NK-92 treated with Interleukin-12 subunit alpha and Interleukin-12 subunit beta, amount 100 ng/mL, for 24 hours (cell line): ENCODE results near the gene SLC2A9.

Experiments used
- DNase-seq: peaks from one replicate; lab custom pipeline; 2025; lab: John Stamatoyannopoulos, UW

Gene SLC2A9

DNA sequence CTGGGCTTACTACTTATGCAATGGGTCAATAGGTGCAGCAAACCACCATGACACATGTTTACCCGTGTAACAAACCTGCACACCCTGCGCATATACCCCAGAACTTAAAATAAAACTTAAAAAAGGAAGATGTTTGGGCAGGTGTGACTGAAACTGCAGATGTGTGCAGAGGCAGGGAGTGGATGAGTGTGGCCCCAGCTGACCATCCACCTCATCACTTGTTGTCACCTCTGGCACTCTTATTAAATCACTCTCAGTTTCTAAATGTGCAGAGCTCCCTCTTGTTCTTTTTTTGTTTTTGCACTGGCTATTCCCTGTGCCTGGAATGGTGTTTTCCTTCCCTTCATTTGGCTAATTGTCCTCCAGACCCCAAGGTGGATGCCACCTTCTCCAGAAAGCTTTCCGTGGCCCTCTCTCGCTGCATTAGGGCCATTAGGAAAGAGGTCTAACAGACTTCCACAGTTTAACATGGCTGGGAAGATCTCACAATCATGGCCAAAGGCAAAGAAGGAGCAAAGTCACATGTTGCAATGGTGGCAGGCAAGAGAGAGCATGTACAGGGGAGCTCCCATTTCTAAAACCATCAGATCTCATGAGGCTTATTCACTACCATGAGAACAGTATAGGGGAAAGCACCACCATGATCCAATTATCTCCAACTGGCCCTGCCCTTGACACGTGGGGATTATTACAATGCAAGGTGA lies 58.5 kb downstream of the SLC2A9 start:
- no peak for DNase-seq

DNA sequence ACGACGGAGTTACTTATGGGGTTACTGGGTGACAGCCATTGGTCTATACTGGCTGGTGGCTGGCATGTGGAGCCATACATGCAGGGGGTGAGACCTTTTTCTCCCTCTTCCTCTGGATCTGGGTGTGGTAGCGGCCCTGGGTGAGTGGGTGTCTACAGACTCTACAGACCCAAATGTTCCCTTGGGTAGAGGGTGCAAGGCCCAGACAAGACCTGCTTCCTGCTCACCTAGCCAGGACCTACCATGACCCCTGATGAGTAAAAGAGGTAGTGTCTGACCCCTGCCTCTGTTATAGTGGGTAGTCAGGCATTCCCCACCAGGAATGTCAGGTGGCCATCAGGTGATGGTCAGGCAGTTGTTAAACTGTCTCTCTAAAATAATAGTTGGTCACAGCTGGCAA lies 66.8 kb downstream of the SLC2A9 start:
- DNase-seq, result no peak

DNA sequence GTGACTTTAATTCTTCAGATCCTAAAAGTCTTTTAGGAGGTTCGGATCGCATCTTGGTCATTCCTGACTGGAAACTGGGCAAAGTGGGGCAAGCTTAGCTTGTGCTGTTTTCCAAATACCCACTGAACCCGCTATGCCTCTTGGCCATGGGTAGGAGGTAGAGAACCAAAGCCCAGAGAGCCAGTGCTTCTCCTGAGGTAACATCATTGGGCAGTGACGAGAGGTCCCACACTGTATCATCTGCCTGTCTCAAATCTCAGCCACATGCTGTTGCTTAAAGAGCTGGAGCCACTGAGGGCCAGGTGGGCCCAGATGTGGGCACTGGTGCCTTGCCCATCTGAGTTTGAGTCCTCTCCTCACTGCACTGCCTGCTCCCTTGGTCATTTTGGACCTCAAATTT lies 68.2 kb downstream of the SLC2A9 start:
- no peak for DNase-seq

DNA sequence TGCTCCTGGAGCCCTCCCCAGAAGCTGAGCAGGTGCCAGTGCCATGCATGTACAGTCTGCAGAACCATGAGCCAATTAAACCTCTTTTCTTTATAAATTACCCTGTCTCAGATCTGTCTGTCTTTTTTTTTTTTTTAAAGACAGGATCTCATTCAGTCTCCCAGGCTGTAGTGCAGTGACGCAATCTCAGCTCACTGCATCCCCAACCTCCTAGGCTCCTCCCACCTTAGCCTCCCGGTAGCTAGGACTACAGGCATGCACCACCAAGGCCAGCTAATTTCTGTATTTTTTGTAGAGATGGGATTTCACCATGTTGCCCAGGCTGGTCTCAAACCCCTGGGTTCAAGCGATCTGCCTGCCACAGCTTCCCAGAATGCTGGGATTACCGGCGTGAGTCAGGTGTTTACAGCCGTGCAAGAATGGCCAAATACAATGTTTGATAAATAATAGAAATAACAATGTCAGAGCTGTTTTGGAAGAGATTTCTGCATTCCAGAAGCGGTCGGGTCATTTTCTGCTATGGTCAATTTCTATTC lies 68.8 kb downstream of the SLC2A9 start:
- DNase-seq, result no peak

DNA sequence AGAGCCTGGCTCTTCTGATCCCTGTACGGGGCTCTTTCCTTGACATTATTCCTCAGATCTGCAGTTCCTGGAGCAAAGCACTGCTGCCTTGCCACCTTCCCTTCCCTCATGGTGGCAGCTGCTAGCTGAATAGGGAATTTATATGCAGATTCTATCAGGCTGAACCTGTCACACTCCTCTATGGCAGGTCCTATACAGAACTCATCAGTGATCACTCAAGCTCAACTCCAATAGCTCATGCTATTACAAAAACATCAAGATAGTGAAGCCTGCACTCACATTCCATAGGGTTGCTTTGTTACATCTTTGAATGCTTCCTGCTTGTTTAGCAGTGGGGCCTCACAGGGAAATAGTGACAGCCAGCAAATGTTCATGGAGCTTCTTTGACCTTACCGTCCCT lies 71.7 kb downstream of the SLC2A9 start:
- no peak for DNase-seq

DNA sequence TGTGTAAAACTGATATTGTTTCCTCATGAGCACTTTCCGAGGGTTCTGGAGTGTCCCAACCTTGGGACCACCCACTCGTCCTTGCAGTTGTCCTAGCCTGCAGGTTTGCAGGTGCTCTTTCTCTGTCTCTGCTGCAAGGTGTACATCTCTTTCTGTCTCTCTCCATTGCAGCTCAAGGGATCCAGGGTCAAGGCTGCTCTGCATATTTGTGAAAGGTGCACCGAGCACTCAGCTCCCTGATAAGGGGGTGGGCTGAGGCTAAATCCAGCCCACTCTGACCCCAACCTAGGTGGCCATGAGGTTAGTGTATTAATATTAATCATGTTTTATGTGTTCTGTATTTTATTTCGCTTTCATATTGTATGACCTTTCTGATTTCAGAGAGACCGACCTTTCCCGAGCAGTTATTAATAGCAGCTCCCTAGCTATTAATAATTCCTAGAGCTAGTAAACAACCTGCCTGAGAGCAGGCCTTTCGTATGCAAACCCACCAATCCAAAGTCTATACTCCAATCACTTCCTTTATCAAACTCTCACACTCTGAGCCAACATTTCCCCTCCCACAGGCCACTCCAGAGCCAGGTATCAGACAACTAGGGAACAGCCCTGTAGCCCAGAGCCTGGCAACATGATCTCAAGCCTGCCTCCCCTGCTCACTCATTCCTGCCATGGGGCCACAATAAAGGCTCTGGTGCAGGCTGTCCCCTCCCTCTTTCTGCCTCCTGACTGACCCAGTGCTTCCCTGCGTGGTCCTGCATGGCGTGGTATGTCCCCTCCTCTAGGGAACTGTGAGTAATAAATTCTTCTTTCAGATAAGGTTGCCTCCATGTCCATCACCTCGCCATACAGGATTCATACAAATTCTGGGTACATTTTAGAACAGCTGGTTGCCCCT lies 73.9 kb downstream of the SLC2A9 start:
- no peak for DNase-seq

DNA sequence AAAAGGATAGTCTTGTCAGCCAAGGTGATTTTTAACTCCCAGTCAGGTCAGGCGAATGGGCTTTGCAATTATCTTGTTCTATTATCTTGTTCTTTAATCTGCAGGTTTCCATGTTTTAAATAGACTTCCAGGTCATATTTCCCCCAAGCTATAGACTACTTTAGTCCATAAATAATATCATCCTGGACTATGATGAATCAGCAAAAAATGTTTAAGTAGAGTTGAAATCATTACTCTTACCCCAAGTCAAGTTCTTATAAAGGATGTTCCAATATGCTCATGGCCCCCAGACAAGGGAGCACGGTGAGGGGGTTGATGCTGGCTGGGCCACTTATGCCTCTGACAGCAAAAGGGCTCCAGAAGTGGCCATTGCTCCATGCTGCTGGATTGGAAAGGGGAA lies 75.1 kb downstream of the SLC2A9 start:
- DNase-seq, result no peak

DNA sequence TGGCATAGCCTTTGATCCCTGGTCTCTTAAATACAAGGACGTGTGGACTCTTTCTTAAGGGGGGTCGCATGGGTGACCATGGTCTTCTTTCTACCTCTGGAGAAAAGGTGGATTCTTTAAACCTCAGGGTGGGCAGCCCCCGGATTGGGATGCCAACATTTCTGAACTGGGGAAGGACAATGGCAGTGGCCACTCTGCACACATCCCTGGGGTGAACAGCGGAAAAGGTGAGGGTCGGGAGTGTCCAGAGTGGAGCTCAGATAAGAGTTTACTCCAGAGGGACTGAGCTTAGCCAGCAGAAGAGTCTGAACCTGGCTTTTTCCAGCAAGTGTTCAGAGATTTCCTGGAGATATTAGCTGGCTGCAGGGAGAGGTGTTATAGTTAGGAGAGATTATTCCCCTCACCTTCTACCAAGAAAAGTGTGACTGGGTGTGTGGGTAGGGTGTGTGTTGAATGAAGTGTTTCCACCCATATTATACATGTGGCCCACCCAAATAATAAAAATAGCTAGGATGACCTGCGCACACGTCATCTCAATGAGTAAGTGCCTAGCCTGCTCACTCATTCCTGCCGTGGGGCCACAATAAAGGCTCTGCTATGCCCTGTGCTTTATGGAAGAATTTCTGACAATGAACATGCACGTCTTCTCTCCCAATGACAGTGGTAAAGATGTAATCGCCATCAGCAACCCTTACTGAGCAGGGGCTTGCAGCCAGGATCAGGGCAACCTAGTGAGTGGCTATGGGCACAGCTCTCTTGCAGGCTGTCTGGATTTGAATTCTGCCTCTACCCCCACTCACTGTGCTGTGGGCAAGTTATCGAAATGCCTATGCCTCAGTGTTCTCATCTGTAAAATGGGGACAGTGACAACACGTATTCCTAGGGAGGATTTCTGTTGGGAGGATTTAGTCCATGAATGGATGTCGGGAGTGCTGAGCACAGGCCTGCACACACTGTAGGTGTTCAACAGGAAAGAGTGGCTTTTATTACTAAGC lies 76.6 kb downstream of the SLC2A9 start:
- DNase-seq, result no peak

DNA sequence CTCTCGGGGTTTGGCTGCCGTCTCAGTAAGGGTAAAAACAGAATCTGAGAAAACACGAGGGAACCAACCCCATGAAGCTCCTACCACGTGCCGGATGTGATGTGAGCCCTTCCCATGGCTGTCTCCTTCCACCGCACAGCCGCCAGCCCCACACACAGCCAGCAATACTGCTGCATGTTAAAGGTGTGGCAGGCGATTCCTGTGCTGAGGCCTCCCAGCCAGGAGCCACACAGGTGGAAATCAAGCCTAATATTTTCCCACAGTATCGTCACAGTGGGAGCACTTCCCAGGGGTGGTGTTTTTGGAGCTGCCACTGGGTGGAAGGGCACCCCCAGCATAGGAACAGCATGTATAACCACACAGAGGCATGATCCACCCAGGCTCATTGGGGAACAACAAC lies 77.5 kb downstream of the SLC2A9 start:
- DNase-seq, result no peak

DNA sequence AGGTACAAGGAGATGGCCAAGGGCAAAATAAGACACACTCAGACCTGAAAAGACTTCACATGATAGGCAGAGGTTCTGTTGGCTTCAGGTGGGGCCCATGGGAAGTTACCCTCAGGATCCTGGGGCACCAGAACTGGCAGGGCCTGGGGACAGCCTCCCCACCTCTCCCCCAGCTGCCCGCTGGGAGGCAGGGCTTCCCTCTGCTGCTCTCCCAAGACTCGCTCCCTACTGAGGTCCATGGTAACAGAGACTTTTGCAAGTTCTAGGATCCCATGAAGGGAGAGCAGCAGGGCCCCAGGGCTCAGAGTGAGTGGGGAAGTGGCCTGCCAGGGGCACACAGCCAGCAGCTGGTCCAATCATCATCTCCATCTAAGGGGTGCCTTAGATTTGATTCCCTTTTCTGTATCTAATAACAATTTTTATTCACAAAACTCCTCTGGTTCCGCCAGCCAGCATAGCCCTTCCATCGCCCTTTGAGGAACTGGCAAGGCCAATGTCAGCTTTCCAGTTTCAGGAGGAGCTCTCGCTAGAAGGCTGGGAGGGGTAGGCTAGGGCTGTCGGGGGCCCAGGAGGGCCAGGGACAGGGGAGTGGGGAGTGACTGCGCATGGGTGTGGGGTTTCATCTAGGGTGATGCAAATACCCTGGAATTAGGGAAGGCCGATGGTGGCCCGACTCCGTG lies 78.2 kb downstream of the SLC2A9 start:
- DNase-seq, result no peak

DNA sequence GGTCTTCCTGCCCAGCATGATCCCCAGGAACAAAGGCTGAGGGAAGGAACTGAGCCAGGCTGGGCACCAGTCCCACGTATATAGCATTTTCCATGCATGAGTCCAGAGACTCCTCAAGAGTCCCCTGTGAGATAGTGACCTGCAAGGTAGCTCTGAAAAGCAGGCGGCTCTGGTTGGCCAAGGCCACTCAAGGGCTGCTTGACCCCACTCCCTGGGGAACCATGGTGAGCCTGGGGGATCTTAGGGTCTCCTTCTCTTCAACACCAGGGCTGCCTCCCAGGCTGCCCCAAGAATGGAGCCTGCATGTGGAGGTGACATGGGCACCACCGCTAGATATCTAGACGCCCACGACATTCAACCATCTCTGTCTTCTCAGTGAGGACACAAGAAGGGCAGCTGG lies 79.2 kb downstream of the SLC2A9 start:
- no peak for DNase-seq

DNA sequence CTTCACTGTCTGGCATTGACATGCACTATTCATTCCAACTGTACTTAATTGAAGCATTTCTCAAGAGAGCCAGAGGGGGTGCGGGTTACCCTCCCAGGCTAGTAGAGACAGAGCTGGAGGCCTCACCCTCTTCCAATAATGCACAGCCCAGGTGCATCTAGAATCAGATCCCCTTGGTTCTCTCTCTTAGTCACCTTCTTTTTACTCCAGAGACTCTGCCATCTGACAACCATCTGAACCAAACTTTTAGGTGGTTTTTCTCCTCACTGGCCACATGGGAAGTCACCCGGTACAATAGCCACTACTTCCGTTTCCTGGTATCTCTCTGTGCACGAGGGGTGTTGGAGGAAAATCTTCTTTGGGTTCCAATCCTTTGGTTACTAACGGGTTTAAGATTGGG lies 81.3 kb downstream of the SLC2A9 start:
- DNase-seq, result no peak

DNA sequence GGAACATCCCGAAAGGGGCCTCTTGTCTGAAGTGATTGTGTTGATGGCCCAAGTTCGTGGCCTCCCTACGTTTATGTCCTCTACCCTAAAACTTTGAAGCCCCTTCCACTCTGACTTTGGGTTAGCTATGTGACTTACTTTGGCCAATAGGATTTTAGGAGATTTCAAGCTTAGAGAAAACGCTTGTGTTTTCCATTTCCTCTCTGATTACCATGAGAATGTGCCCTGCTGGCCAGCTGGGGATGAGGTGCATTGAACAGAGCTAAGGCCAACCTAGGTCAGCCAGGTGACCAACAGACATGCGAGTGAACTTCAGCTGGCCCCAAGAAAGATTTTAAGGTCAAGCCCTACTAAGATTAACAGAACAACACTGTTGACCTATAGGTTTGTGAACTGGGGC lies 82.4 kb downstream of the SLC2A9 start:
- no peak for DNase-seq

DNA sequence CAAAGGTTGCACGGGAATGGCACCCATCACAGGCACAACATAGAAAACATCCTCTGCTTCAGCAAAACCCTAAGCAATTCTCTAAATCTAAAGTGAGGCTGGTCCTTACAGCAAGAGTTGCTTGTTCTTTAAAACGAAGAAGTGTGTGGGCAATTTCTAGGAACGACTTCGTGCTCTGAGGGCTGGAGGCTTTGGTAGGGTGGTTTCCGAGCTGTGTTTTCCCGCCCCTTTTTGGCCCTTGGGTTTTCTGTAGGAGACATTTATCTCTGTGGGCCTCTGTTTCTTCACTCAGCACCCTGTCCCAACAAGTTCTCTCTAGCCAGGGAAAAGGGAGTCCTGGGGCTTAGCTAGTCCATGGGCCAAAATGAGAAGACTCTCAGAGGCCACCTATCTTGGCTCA lies 84.2 kb downstream of the SLC2A9 start:
- DNase-seq, result no peak

DNA sequence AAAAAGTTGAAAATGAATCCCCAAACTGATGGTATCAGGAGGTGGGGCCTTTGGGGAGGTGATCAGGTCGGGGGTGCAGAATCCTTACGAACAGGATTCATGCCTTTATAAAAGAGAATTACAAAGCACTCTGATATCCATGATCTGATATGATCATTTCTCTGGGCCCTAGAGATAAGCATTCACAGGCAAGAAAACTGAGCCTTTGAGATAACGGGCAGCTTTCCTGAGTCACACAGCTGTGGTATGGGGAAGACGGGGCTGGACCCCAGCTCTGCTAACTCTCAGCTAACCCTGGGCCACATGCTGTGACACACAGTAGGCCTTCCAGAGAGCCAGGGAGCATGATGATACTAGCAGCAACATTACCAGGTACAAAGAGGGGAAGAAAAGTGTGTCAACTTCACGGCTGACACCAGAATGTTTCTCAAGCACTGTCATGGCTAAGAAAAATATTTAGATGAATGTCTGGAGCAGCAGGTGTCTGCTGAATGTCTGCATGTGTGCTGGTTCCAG lies 85.1 kb downstream of the SLC2A9 start:
- no peak for DNase-seq

DNA sequence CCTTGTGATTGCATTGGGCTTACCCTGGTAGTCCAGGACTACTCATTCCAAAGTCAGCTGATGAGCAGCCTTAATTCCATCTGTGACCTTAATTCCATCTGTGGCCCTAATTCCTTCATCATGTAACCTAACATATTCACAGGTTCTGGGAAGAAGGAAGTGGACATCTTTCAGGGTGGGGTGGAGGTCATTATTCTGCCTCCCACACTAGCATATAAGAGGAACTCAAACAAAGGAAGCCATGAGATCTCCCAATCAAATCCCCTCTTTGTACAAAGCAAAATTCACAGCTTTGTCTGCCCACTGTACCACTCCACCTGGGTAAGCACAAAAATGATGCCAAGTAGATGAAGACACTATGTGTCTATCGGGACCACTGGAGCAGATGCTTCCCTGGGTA lies 87.3 kb downstream of the SLC2A9 start:
- no peak for DNase-seq

DNA sequence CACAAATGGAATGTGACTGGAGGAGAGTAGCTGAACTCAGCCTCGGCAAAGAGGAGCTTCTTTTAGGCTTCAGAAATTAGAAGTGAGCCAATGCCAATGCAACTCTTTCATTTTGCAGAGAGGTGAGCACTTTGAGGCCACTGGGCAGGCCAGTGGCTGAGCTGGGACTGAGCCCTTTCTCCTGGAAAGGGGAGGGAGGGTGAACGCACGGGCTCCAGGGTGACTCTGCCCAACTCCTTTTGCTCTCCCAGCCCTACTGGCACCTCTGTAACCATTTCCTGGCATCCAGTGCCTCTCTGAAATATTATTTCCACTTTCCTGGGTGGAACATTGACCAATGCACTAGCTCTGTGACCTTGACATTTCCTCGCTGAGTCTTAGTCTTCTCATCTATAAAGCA lies 88.1 kb downstream of the SLC2A9 start:
- DNase-seq, result no peak

DNA sequence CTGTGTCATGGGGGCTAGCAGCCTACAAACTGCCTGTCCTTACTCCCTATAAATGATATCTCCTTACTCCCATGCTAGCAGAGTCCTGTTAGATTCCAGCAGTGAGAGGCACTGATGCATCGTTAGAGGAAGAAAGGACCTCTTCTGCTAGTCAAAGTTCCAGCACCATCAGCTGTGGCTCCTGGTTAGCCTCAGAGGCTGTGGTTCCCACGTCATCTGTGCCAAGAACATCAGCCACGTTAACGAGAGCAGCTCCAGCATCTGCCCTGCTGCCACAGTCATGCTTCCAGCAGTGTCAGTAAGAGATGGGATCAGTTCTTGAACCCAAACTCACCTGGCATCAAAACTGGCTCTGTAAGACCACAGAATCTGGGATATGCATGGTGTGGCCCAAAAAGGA lies 88.5 kb downstream of the SLC2A9 start:
- no peak for DNase-seq

DNA sequence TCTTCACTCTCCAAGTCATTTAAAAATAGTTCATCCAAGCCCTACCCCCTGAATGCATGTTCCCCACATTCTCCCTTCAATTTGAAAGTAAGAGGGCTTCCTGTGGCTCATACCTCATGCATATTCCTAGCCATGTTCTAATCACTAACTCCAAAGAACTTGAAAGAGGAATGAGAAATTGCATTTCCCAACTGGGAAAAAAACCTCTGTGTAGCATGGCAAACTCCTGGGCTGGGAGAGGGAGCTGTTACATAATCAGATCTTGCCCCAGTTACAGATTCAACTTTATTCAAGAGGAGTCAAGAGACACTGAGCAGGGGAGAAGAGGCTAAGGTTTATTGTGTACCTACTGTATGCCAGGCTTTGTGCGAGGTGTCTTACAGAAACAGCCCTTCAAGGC lies 90.2 kb downstream of the SLC2A9 start:
- no peak for DNase-seq

DNA sequence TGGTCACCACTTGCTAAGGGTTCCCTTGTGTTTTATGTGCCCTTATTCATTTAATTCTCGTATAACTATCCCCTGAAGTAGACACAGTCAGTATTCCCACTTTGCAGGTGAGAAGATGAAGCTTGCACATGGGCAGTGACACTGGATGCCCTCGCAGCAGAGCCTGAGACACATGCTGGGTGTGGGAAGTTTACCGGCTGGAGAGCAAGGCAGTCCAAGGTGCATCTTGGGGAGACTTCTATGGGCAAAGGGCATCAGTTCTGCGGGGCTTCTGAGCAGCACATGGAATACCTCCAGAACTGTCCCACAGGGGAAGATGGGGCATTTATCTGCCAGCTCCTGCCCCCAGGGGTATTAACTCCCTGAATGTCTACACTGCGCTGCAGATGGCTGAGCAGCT lies 92.2 kb downstream of the SLC2A9 start:
- no peak for DNase-seq

DNA sequence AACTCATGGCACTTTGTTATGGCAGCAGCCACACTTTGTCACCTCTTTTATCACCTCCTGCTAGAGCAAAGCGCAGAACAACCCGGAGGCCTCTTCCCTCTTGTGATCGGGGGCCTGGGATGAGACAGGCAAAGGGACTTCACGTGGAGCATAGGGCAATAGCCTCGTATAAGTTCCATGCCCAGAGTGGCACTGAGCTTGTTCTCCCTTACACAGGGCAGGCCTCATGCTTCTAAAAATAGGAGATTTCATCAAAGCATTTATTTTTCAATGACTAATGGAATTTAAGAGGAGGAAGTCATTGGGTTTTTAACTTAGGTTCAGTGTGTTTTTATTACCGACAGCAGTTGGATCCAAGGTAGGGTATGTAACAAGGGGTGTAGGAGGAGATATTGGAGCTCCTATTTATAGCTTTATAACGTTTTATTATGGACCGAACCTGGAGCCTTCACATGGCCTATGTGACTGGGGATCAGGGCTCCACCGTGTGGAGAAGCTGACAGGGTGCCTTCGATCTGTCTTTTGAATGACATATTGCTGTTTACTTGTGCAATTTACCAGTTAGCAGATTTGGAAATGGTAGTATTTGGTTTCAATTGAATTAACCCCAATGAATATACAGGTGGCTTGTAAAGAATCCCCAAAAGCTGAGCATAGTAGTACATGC lies 93.8 kb downstream of the SLC2A9 start:
- DNase-seq, result no peak
